DND-41 (cell line): ENCODE results near the gene PLA2G4A.

Experiments
- EZH2 ChIP-seq: IDR thresholded peaks from 3 replicates; pipeline ENCODE4 v1.6.1; 2012; ENCODE audit warnings: borderline replicate concordance, low read depth, mild to moderate bottlenecking, moderate library complexity, low read length, inconsistent platforms; ENCODE audit not compliant: severe bottlenecking
- TF ChIP-seq, protein P1 (sequence below): IDR thresholded peaks from 2 replicates; pipeline ENCODE4 v1.5.1; 2012; ENCODE audit warnings: borderline replicate concordance, low read length, moderate library complexity, mild to moderate bottlenecking; ENCODE audit not compliant: poor library complexity, severe bottlenecking; ENCODE audit errors: extremely low read depth

DNA sequence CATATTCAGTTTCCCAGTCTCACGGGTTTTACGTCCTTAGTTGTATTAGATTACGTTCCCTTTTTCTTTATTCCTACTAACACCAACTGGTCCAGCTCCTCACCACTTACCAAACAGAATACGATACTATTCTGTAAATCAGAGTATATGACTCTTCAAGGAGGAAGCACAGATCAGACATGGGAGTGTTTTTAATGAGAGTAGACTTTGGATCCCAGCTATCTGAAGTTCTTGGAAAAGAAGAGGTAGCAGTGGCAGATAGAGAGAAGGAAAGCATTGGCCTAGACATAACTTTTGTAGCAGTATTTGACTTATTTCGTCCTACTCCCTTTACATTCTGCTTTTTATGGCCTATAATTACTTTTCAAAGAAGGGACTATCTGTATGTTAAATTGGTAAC lies 24.1 kb upstream of the PLA2G4A start:
- TF ChIP-seq, protein P1, sequence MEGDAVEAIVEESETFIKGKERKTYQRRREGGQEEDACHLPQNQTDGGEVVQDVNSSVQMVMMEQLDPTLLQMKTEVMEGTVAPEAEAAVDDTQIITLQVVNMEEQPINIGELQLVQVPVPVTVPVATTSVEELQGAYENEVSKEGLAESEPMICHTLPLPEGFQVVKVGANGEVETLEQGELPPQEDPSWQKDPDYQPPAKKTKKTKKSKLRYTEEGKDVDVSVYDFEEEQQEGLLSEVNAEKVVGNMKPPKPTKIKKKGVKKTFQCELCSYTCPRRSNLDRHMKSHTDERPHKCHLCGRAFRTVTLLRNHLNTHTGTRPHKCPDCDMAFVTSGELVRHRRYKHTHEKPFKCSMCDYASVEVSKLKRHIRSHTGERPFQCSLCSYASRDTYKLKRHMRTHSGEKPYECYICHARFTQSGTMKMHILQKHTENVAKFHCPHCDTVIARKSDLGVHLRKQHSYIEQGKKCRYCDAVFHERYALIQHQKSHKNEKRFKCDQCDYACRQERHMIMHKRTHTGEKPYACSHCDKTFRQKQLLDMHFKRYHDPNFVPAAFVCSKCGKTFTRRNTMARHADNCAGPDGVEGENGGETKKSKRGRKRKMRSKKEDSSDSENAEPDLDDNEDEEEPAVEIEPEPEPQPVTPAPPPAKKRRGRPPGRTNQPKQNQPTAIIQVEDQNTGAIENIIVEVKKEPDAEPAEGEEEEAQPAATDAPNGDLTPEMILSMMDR = no peak
- TF ChIP-seq EZH2 = no peak
